Subcutaneous abdominal adipose tissue (tissue), 5 donors: ENCODE measurements around the gene TEX13D.
"Not testable (repeated sequence)": the region's sequence is repeated elsewhere in the genome, so short reads cannot be mapped to it uniquely, and the experiment has no call there.

ENCODE experiments used
- H3K27ac ChIP-seq: one replicate; pipeline ENCODE4 v1.7.0; 2013; ENCODE audit warnings: low read depth, mild to moderate bottlenecking, inconsistent platforms, low read length, moderate library complexity
- H3K27me3 ChIP-seq, 5 donors: one replicate each; pipeline ENCODE4 v1.7.0; 2013; ENCODE audit warnings: low read length in 5 of 5, inconsistent platforms in 1 of 5; ENCODE audit not compliant: control insufficient read depth in 5 of 5, insufficient read depth in 4 of 5
- H3K36me3 ChIP-seq, 5 donors: one replicate each; pipeline ENCODE4 v1.7.0; 2013; ENCODE audit warnings: low read length in 5 of 5; ENCODE audit not compliant: control insufficient read depth in 5 of 5, insufficient read depth in 5 of 5
- H3K4me1 ChIP-seq, 5 donors: one replicate each; pipeline ENCODE4 v1.7.0; 2013; ENCODE audit warnings: low read length in 5 of 5, mild to moderate bottlenecking in 3 of 5, moderate library complexity in 1 of 5; ENCODE audit not compliant: control insufficient read depth in 5 of 5, insufficient read depth in 5 of 5
- H3K4me3 ChIP-seq, 5 donors: one replicate each; pipeline ENCODE4 v1.7.0; 2013; ENCODE audit warnings: low read length in 5 of 5, low read depth in 1 of 5
- H3K9ac ChIP-seq, 5 donors: one replicate each; pipeline ENCODE4 v1.7.0; 2013; ENCODE audit warnings: low read length in 5 of 5, mild to moderate bottlenecking in 4 of 5, moderate library complexity in 3 of 5
- H3K9me3 ChIP-seq, 5 donors: one replicate each; pipeline ENCODE4 v1.7.0; 2013; ENCODE audit warnings: low read length in 5 of 5; ENCODE audit not compliant: control insufficient read depth in 5 of 5
- donor health status: healthy.
- donor health status: healthy.
- donor health status: healthy.
- donor health status: healthy.
- donor health status: healthy.

The TEX13D gene

GRCh38 chrX:124332481-124333424 lies at the start of gene TEX13D:
Gene TEX13D, plus strand, starts transcription at chrX:124332660. Its CDS starts 258 bp downstream, at chrX:124332918.
- H3K4me3 ChIP-seq, result no peak within 1 kb of the TSS
- peaks cover 0 to 4% (median 0%) of the 10 kb centered on the region in 5 donors for H3K27me3 ChIP-seq
- H3K9me3 ChIP-seq, result peaks cover 0 to 5% (median 0%) of the 10 kb centered on the region in 5 donors

GRCh38 chrX:124289443-124289842 lies 43.0 kb upstream of the TEX13D start:
- Histone ChIP-seq H3K4me3 (no peak overlapping the region), H3K4me1 (no peaks in the 10 kb centered on the region), H3K9ac (no peak overlapping the region), H3K36me3 (no peaks in the 10 kb centered on the region), H3K9me3 (no peaks in the 10 kb centered on the region), H3K27ac (no peak overlapping the region), H3K27me3 (no peaks in the 10 kb centered on the region)

More at GRCh38 chrX:124332481-124333424, at the start of gene TEX13D:
- H3K4me1 ChIP-seq, result no peaks in the 10 kb centered on the region
- no peaks in the 10 kb centered on the region for H3K36me3 ChIP-seq
- no peak within 1 kb of the TSS for H3K27ac ChIP-seq
- H3K9ac ChIP-seq, result no peak within 1 kb of the TSS

GRCh38 chrX:124293810-124294209 lies 38.6 kb upstream of the TEX13D start:
- Histone ChIP-seq H3K9ac (no peak overlapping the region), H3K36me3 (no peaks in the 10 kb centered on the region), H3K27ac (no peak overlapping the region), H3K27me3 (no peaks in the 10 kb centered on the region), H3K4me3 (no peak overlapping the region), H3K9me3 (no peaks in the 10 kb centered on the region), H3K4me1 (no peaks in the 10 kb centered on the region)

- H3K4me3 ChIP-seq, H3K4me1 ChIP-seq, H3K9ac ChIP-seq, H3K27me3 ChIP-seq, H3K9me3 ChIP-seq, H3K27ac ChIP-seq, H3K36me3 ChIP-seq: not testable (repeated sequence)
Observed at GRCh38 chrX:124299323-124299722, 33.1 kb upstream of the TEX13D start.

- Histone ChIP-seq H3K9me3 (peaks cover 0 to 5% (median 4%) of the 10 kb centered on the region in 5 donors), H3K4me1 (no peaks in the 10 kb centered on the region), H3K4me3 (no peak overlapping the region), H3K36me3 (no peaks in the 10 kb centered on the region), H3K27ac (no peak overlapping the region), H3K9ac (no peak overlapping the region), H3K27me3 (no peaks in the 10 kb centered on the region)
Observed at GRCh38 chrX:124300405-124300804, 32.1 kb upstream of the TEX13D start.

GRCh38 chrX:124307253-124307907 lies 25.1 kb upstream of the TEX13D start:
- Histone ChIP-seq H3K4me1 (no peaks in the 10 kb centered on the region), H3K36me3 (no peaks in the 10 kb centered on the region), H3K9ac (no peak overlapping the region), H3K4me3 (no peak overlapping the region), H3K27ac (no peak overlapping the region), H3K9me3 (peaks cover 0 to 2% (median 0%) of the 10 kb centered on the region in 5 donors), H3K27me3 (peaks cover 0 to 15% (median 0%) of the 10 kb centered on the region in 5 donors)

GRCh38 chrX:124325732-124326131 lies 6.7 kb upstream of the TEX13D start:
- Histone ChIP-seq H3K27me3 (peaks cover 0 to 4% (median 0%) of the 10 kb centered on the region in 5 donors), H3K4me3 (no peak overlapping the region), H3K9ac (no peak overlapping the region), H3K36me3 (no peaks in the 10 kb centered on the region), H3K4me1 (no peaks in the 10 kb centered on the region), H3K27ac (no peak overlapping the region), H3K9me3 (no peaks in the 10 kb centered on the region)

- H3K9ac ChIP-seq, result no peak overlapping the region
- H3K4me3 ChIP-seq, result no peak overlapping the region
- H3K27me3 ChIP-seq, result peaks cover 0 to 4% (median 0%) of the 10 kb centered on the region in 5 donors
- H3K4me1 ChIP-seq, result no peaks in the 10 kb centered on the region
- peaks cover 0 to 5% (median 0%) of the 10 kb centered on the region in 5 donors for H3K9me3 ChIP-seq
- no peak overlapping the region for H3K27ac ChIP-seq
- no peaks in the 10 kb centered on the region for H3K36me3 ChIP-seq
Observed at GRCh38 chrX:124328765-124329164, 3.7 kb upstream of the TEX13D start.

- Histone ChIP-seq H3K9me3 (peaks cover 0 to 5% (median 0%) of the 10 kb centered on the region in 5 donors), H3K4me3 (no peak overlapping the region), H3K9ac (no peak overlapping the region), H3K36me3 (no peaks in the 10 kb centered on the region), H3K27me3 (peaks cover 0 to 7% (median 0%) of the 10 kb centered on the region in 5 donors), H3K27ac (no peak overlapping the region), H3K4me1 (no peaks in the 10 kb centered on the region)
Observed at GRCh38 chrX:124333862-124334261, 1.4 kb downstream of the TEX13D start.

GRCh38 chrX:124334555-124334954 lies 2.1 kb downstream of the TEX13D start:
- H3K4me3 ChIP-seq, H3K9me3 ChIP-seq, H3K27ac ChIP-seq, H3K4me1 ChIP-seq, H3K27me3 ChIP-seq, H3K36me3 ChIP-seq, H3K9ac ChIP-seq: not testable (repeated sequence)
